GM23338 (cell line): ENCODE results near the gene EVI5L. TPM values are rescaled to one million over a fixed set of nuclear protein-coding genes. Genes with fewer than 3 reads are reported as not detected.
"Not testable (repeated sequence)": the region's sequence is repeated elsewhere in the genome, so short reads cannot be mapped to it uniquely, and the experiment has no call there.

Experiments used
- ATAC-seq: fragments of 200-7000 bp; cut with Tn5 transposase; 3 replicates; pipeline ENCODE4 v1.9.1; 2020
- DNase-seq: peaks from one replicate; pipeline ENCODE4 v3.0.0-alpha.2; 2015; ENCODE audit warnings: low spot score
- H2AFZ ChIP-seq: fragments of 200-600 bp; sonication (generic); 2 replicates; pipeline ENCODE4 v1.8.0; 2016; ENCODE audit warnings: antibody characterized with exemption, mild to moderate bottlenecking, moderate library complexity
- H3F3A ChIP-seq: fragments of 200-600 bp; sonication (generic); replicated peaks from 2 replicates; pipeline ENCODE4 v1.8.0; 2017; ENCODE audit warnings: antibody characterized with exemption, mixed run types, low read depth
- H3K27ac ChIP-seq: fragments of 200-600 bp; sonication (generic); 2 replicates; pipeline ENCODE4 v1.6.1; 2016; ENCODE audit warnings: low read depth
- H3K27me3 ChIP-seq: fragments of 200-600 bp; sonication (generic); 2 replicates; pipeline ENCODE4 v1.8.0; 2016; ENCODE audit warnings: mild to moderate bottlenecking, mixed run types, moderate library complexity; ENCODE audit not compliant: insufficient read depth
- H3K36me3 ChIP-seq: fragments of 200-600 bp; sonication (generic); 2 replicates; pipeline ENCODE4 v1.8.0; 2016; ENCODE audit warnings: mild to moderate bottlenecking; ENCODE audit not compliant: insufficient read depth
- H3K4me1 ChIP-seq: fragments of 200-600 bp; sonication (generic); 2 replicates; pipeline ENCODE4 v1.8.0; 2016; ENCODE audit warnings: mild to moderate bottlenecking, moderate library complexity; ENCODE audit not compliant: insufficient read depth
- H3K4me2 ChIP-seq: fragments of 200-600 bp; sonication (generic); 2 replicates; pipeline ENCODE4 v1.7.1; 2017; ENCODE audit warnings: mixed run types
- H3K4me3 ChIP-seq: fragments of 200-600 bp; sonication (generic); 2 replicates; pipeline ENCODE4 v1.6.1; 2016; ENCODE audit warnings: mixed run types
- H3K79me2 ChIP-seq: fragments of 200-600 bp; sonication (generic); replicated peaks from 2 replicates; pipeline ENCODE4 v1.8.0; 2017; ENCODE audit warnings: mild to moderate bottlenecking; ENCODE audit not compliant: insufficient read depth
- H3K9me2 ChIP-seq: fragments of 200-600 bp; sonication (generic); 2 replicates; pipeline ENCODE4 v1.8.0; 2017; ENCODE audit not compliant: insufficient read depth
- H4K20me1 ChIP-seq: fragments of 200-600 bp; sonication (generic); replicated peaks from 2 replicates; pipeline ENCODE4 v1.8.0; 2017; ENCODE audit warnings: mild to moderate bottlenecking; ENCODE audit not compliant: insufficient read depth
- H3K27ac Mint-ChIP-seq: 2 replicates; pipeline ENCODE4 v1.8.0; 2020; ENCODE audit warnings: inconsistent platforms, mild to moderate bottlenecking, moderate library complexity, mixed read lengths
- H3K27me3 Mint-ChIP-seq: 3 replicates; pipeline ENCODE4 v1.8.0; 2022; ENCODE audit warnings: low read depth, mild to moderate bottlenecking, moderate library complexity, mixed read lengths, inconsistent platforms; ENCODE audit not compliant: insufficient read depth, poor library complexity
- H3K36me3 Mint-ChIP-seq: 3 replicates; pipeline ENCODE4 v1.8.0; 2021; ENCODE audit warnings: low read depth, mild to moderate bottlenecking, inconsistent platforms, moderate library complexity, mixed read lengths
- H3K4me1 Mint-ChIP-seq: 3 replicates; pipeline ENCODE4 v1.8.0; 2020; ENCODE audit warnings: mild to moderate bottlenecking, inconsistent platforms, mixed read lengths
- H3K4me3 Mint-ChIP-seq: 3 replicates; pipeline ENCODE4 v1.8.0; 2021; ENCODE audit warnings: moderate library complexity, mild to moderate bottlenecking, inconsistent platforms, mixed read lengths
- H3K9me3 Mint-ChIP-seq: 3 replicates; pipeline ENCODE4 v1.8.0; 2020; ENCODE audit warnings: moderate library complexity, mild to moderate bottlenecking, inconsistent platforms, mixed read lengths
- CREB1 ChIP-seq: fragments of 250-450 bp; sonication (Bioruptor Pico); IDR thresholded peaks from 2 replicates; pipeline ENCODE4 v1.5.0; 2020; ENCODE audit warnings: low read depth, mild to moderate bottlenecking, moderate library complexity
- EZH2phosphoT487 ChIP-seq: fragments of 200-600 bp; sonication (generic); IDR thresholded peaks from one replicate; pipeline ENCODE4 v1.8.1; 2018; ENCODE audit warnings: antibody characterized with exemption; ENCODE audit not compliant: unreplicated experiment
- STAT1 ChIP-seq: IDR thresholded peaks from one replicate; pipeline ENCODE4 v1.6.1; 2016; ENCODE audit warnings: antibody characterized with exemption; ENCODE audit not compliant: unreplicated experiment
- ZNF114 ChIP-seq: fragments of 250-450 bp; sonication (Bioruptor Pico); IDR thresholded peaks from 2 replicates; pipeline ENCODE4 v1.5.0; 2020; ENCODE audit warnings: mild to moderate bottlenecking, moderate library complexity
- polyA plus RNA-seq: library from polyadenylated mRNA; unstranded; fragments of >200 nt; fragmentation: Nextera tagmentation; extraction: Ambion mirVana; gene quantifications from 2 replicates; pipeline ENCODE4 v1.2.1, GENCODE V29; 2016
- total RNA-seq: library from RNA; depleted of rRNA; stranded (reverse); fragments of >200 nt; shearing (Covaris generic); gene quantifications from 2 replicates; pipeline ENCODE4 v1.2.3, GENCODE V29; 2014
- TF ChIP-seq, protein P1 (sequence below): IDR thresholded peaks from one replicate; pipeline ENCODE4 v1.6.1; 2018; ENCODE audit warnings: antibody characterized with exemption; ENCODE audit not compliant: unreplicated experiment
- TF ChIP-seq, protein P2 (sequence below): fragments of 250-450 bp; sonication (Bioruptor Pico); IDR thresholded peaks from 2 replicates; pipeline ENCODE4 v1.5.0; 2020; ENCODE audit warnings: mild to moderate bottlenecking, moderate library complexity
- TF ChIP-seq, protein P3 (sequence below), 2 experiments: fragments of 200-600 bp in 1 of 2; sonication (generic) in 1 of 2; conservative IDR thresholded peaks; 2 replicates each; pipeline versions ENCODE4 v1.5.1 to v1.6.1; 2016 to 2017; ENCODE audit warnings: antibody characterized with exemption in 2 of 2, low read depth in 2 of 2, mild to moderate bottlenecking in 2 of 2, moderate library complexity in 1 of 2

Gene EVI5L
- total and polyA plus RNA-seq, 2 experiments from 2014 or later, result 4.5 to 16.2 TPM

DNA sequence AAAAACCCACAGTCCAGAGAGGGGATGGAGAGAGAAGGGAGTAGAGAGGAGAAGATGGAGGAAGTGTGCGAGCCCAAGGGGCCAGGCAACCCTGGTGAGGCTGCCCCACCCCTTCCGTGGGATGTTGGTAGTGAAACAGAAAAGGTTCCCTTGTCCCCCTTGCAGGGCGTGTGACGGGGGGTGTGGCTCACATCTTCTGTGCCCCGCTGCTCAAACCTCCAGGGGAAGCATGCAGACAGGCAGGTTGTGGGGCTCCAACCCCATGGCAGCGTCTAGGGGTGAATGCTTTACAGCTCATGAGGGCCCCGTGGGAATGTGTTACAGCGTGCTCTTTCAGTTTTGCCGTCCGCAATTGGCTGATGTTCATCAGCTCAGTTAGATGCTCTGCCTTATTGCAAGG is 14.7 kb upstream of the EVI5L start:
- H3K27me3 Mint-ChIP-seq, result peaks cover 7% of the 10 kb centered on the region
- Histone ChIP-seq H3K4me3 (no peak overlapping the region), H2AFZ (no peak overlapping the region), H3K27ac (no peak overlapping the region), H3F3A (no peaks in the 10 kb centered on the region), H3K79me2 (no peaks in the 10 kb centered on the region), H4K20me1 (no peaks in the 10 kb centered on the region), H3K4me2 (no peak overlapping the region), H3K9me2 (no peaks in the 10 kb centered on the region), H3K36me3 (no peaks in the 10 kb centered on the region; the same call in 1 of the 2 replicates), H3K27me3 (no peaks in the 10 kb centered on the region), H3K4me1 (no peaks in the 10 kb centered on the region)
- DNase-seq (no peak), ATAC-seq (no peak)
- peaks cover 4% of the 10 kb centered on the region; the same call in 2 of the 3 replicates for H3K36me3 Mint-ChIP-seq
- H3K27ac Mint-ChIP-seq, result no peak overlapping the region
- TF ChIP-seq, protein P1, sequence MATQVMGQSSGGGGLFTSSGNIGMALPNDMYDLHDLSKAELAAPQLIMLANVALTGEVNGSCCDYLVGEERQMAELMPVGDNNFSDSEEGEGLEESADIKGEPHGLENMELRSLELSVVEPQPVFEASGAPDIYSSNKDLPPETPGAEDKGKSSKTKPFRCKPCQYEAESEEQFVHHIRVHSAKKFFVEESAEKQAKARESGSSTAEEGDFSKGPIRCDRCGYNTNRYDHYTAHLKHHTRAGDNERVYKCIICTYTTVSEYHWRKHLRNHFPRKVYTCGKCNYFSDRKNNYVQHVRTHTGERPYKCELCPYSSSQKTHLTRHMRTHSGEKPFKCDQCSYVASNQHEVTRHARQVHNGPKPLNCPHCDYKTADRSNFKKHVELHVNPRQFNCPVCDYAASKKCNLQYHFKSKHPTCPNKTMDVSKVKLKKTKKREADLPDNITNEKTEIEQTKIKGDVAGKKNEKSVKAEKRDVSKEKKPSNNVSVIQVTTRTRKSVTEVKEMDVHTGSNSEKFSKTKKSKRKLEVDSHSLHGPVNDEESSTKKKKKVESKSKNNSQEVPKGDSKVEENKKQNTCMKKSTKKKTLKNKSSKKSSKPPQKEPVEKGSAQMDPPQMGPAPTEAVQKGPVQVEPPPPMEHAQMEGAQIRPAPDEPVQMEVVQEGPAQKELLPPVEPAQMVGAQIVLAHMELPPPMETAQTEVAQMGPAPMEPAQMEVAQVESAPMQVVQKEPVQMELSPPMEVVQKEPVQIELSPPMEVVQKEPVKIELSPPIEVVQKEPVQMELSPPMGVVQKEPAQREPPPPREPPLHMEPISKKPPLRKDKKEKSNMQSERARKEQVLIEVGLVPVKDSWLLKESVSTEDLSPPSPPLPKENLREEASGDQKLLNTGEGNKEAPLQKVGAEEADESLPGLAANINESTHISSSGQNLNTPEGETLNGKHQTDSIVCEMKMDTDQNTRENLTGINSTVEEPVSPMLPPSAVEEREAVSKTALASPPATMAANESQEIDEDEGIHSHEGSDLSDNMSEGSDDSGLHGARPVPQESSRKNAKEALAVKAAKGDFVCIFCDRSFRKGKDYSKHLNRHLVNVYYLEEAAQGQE, result no peak
- TF ChIP-seq STAT1, result no peak
- TF ChIP-seq EZH2phosphoT487, result no peak
- TF ChIP-seq ZNF114 (CRISPR knock-in tag), result no peak
- TF ChIP-seq, protein P2, sequence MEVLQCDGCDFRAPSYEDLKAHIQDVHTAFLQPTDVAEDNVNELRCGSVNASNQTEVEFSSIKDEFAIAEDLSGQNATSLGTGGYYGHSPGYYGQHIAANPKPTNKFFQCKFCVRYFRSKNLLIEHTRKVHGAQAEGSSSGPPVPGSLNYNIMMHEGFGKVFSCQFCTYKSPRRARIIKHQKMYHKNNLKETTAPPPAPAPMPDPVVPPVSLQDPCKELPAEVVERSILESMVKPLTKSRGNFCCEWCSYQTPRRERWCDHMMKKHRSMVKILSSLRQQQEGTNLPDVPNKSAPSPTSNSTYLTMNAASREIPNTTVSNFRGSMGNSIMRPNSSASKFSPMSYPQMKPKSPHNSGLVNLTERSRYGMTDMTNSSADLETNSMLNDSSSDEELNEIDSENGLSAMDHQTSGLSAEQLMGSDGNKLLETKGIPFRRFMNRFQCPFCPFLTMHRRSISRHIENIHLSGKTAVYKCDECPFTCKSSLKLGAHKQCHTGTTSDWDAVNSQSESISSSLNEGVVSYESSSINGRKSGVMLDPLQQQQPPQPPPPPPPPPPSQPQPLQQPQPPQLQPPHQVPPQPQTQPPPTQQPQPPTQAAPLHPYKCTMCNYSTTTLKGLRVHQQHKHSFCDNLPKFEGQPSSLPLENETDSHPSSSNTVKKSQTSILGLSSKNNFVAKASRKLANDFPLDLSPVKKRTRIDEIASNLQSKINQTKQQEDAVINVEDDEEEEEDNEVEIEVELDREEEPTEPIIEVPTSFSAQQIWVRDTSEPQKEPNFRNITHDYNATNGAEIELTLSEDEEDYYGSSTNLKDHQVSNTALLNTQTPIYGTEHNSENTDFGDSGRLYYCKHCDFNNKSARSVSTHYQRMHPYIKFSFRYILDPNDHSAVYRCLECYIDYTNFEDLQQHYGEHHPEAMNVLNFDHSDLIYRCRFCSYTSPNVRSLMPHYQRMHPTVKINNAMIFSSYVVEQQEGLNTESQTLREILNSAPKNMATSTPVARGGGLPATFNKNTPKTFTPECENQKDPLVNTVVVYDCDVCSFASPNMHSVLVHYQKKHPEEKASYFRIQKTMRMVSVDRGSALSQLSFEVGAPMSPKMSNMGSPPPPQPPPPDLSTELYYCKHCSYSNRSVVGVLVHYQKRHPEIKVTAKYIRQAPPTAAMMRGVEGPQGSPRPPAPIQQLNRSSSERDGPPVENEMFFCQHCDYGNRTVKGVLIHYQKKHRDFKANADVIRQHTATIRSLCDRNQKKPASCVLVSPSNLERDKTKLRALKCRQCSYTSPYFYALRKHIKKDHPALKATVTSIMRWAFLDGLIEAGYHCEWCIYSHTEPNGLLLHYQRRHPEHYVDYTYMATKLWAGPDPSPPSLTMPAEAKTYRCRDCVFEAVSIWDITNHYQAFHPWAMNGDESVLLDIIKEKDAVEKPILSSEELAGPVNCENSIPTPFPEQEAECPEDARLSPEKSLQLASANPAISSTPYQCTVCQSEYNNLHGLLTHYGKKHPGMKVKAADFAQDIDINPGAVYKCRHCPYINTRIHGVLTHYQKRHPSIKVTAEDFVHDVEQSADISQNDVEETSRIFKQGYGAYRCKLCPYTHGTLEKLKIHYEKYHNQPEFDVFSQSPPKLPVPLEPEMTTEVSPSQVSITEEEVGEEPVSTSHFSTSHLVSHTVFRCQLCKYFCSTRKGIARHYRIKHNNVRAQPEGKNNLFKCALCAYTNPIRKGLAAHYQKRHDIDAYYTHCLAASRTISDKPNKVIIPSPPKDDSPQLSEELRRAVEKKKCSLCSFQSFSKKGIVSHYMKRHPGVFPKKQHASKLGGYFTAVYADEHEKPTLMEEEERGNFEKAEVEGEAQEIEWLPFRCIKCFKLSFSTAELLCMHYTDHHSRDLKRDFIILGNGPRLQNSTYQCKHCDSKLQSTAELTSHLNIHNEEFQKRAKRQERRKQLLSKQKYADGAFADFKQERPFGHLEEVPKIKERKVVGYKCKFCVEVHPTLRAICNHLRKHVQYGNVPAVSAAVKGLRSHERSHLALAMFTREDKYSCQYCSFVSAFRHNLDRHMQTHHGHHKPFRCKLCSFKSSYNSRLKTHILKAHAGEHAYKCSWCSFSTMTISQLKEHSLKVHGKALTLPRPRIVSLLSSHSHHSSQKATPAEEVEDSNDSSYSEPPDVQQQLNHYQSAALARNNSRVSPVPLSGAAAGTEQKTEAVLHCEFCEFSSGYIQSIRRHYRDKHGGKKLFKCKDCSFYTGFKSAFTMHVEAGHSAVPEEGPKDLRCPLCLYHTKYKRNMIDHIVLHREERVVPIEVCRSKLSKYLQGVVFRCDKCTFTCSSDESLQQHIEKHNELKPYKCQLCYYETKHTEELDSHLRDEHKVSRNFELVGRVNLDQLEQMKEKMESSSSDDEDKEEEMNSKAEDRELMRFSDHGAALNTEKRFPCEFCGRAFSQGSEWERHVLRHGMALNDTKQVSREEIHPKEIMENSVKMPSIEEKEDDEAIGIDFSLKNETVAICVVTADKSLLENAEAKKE (CRISPR knock-in tag), result no peak
- TF ChIP-seq, protein P3, sequence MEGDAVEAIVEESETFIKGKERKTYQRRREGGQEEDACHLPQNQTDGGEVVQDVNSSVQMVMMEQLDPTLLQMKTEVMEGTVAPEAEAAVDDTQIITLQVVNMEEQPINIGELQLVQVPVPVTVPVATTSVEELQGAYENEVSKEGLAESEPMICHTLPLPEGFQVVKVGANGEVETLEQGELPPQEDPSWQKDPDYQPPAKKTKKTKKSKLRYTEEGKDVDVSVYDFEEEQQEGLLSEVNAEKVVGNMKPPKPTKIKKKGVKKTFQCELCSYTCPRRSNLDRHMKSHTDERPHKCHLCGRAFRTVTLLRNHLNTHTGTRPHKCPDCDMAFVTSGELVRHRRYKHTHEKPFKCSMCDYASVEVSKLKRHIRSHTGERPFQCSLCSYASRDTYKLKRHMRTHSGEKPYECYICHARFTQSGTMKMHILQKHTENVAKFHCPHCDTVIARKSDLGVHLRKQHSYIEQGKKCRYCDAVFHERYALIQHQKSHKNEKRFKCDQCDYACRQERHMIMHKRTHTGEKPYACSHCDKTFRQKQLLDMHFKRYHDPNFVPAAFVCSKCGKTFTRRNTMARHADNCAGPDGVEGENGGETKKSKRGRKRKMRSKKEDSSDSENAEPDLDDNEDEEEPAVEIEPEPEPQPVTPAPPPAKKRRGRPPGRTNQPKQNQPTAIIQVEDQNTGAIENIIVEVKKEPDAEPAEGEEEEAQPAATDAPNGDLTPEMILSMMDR (conservative IDR thresholded peaks at IDR 0.05; ENCODE audit: low read depth in 2 of 2), result no peak
- TF ChIP-seq CREB1 (CRISPR knock-in tag), result no peak
- peaks cover 46% of the 10 kb centered on the region for H3K9me3 Mint-ChIP-seq
- no peaks in the 10 kb centered on the region for H3K4me1 Mint-ChIP-seq
- H3K4me3 Mint-ChIP-seq, result no peak overlapping the region

DNA sequence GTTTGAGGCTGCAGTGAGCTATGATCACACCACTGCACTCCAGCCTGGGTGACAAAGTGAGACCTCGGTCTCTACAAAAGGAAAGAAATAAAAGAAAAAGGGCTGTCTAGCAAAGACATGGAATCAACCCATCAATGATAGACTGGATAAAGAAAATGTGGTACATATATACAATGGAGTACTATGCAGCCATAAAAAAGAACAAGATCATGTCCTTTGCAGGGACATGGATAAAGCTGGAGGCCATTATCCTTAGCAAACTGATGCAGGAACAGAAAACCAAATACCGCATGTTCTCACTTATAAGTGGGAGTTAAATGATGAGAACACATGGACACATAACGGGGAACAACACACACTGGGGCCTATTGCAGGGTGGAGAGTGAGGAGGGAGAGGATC is 14.0 kb upstream of the EVI5L start:
- H3K4me3 Mint-ChIP-seq, H3K79me2 ChIP-seq, H3K9me2 ChIP-seq, H3F3A ChIP-seq, H3K4me1 Mint-ChIP-seq, H3K36me3 ChIP-seq, DNase-seq, ATAC-seq, H3K4me1 ChIP-seq, H3K36me3 Mint-ChIP-seq, H3K27ac Mint-ChIP-seq, H3K4me2 ChIP-seq, H3K27ac ChIP-seq, H3K27me3 ChIP-seq, H4K20me1 ChIP-seq, H3K4me3 ChIP-seq, H2AFZ ChIP-seq: not testable (repeated sequence)
- Mint-ChIP-seq H3K9me3 (peaks cover 40% of the 10 kb centered on the region), H3K27me3 (peaks cover 10% of the 10 kb centered on the region)
